RWPE1 (cell line): Measurements from ENCODE around the gene ACP1.

Experiments
- CTCF ChIA-PET: fragments of 350-600 bp; sonication (Branson Sonifier 250); formaldehyde crosslinking; extraction: SDS; loops from one replicate; lab custom pipeline; 2021; lab: Yijun Ruan, JAX
- POLR2A ChIA-PET: fragments of 400-600 bp; formaldehyde crosslinking; extraction: SDS; loops from one replicate; lab custom pipeline; 2020; ENCODE audit warnings: antibody characterized with exemption; ENCODE audit not compliant: low non-redundant PET; lab: Yijun Ruan, JAX
- DNase-seq: peaks from one replicate; pipeline ENCODE4 v3.0.0; 2012; ENCODE audit warnings: low spot score
- H3K27ac ChIP-seq: fragments of 450-650 bp; 2 replicates; pipeline ENCODE4 v1.5.1; 2017
- CTCF ChIP-seq: fragments of 450-650 bp; conservative IDR thresholded peaks from 2 replicates; pipeline ENCODE4 v1.5.1; 2017; ENCODE audit warnings: low read depth, mild to moderate bottlenecking

The ACP1 gene

GRCh38 chr2:280650-281110 lies 15.9 kb downstream of the ACP1 start:
- POLR2A ChIA-PET: no interaction called here
- CTCF ChIA-PET: no interaction called here
- TF ChIP-seq CTCF: no peak
- no peak for DNase-seq
- H3K27ac ChIP-seq: no peak overlapping the region

GRCh38 chr2:281381-281780 lies 16.6 kb downstream of the ACP1 start:
- no peak overlapping the region for H3K27ac ChIP-seq
- TF ChIP-seq CTCF: no peak
- ChIA-PET POLR2A (no interaction called here), CTCF (interaction anchor here (0.6 kb wide), 1 partner anchor 9 kb away, joined by 3 read pairs; no protein-coding TSS in a partner anchor)
- no peak for DNase-seq

DNA sequence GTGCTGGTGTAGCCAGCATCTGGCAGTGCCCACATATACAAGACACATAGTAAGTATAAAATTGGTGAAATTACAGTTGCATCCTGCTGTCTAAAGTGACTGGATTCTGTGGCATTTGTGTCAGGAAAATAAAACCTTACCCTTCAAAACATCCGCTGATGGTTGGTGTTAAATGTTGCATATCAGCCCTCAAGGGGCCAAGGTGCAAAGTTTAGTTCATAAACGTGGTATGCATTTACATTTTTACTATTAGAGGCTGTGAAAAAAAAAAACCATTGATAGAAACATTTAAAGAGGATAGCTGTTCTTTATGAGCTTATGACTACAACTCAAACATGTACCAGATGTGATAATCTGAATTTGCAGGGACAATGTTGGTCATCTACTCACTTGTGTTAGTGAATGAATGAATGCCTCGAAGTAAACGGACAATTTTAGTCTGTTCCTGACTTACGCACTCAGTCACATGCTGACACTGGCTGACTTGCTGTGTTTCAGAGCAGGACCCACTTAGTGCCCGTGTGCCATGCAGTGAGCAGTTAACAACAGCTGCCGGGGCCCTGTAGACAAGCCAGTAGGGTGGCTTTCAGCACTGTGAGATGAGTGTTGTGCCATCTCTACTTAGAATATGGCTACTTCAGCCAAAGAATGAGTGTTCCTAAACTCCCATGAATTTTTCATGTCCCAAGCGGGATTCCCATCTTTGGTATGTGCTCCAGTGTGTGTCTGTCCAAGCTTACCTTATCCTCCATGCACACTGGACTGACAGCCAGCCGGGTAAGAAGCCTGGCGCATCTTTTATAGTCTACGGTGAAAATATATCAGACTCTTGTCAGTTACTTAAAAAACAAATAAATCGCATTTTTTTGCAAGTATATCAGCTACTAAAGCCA lies 17.9 kb downstream of the ACP1 start:
- no peak for TF ChIP-seq CTCF
- DNase-seq: no peak
- ChIA-PET CTCF (no interaction called here), POLR2A (no interaction called here)
- H3K27ac ChIP-seq: no peak overlapping the region

GRCh38 chr2:283996-284794 lies 19.4 kb downstream of the ACP1 start:
- POLR2A ChIA-PET: no interaction called here
- H3K27ac ChIP-seq: no peak overlapping the region
- TF ChIP-seq CTCF: no peak
- no peak for DNase-seq
- CTCF ChIA-PET: no interaction called here

DNA sequence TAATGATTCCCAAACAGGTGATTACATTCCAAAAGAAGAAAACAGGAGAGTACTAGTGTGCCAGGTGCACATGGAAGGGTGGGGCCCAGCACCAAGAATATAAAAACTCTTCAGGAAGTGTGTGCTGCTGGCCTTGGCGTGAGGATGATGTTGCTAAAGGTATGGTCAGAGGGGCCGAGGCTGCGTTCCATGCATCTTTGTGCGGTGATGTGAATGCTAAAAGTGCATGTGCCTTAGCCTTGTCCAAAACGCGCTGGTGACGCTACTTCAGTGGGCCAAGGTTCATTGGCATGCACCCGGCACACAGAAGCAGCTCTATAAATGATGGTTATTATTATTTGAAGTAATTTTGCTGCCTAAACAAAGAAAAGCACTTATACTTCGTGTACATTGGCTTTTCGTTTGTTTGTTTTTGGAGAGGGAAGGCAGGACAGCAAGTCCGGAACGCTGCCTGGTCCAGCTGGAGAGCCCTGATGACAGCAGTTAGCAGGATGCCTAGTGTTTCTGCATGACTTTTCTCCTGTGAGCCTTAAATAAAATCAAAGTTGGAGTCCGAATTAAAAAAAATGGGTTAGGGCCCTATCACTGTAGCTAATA lies 20.2 kb downstream of the ACP1 start:
- no peak overlapping the region for H3K27ac ChIP-seq
- TF ChIP-seq CTCF: no peak
- no peak for DNase-seq
- ChIA-PET CTCF (no interaction called here), POLR2A (no interaction called here)

- no peak overlapping the region for H3K27ac ChIP-seq
- no peak for DNase-seq
- ChIA-PET POLR2A (no interaction called here), CTCF (no interaction called here)
- TF ChIP-seq CTCF: no peak
These were observed 20.8 kb downstream of the ACP1 start for GRCh38 chr2:285531-285930.
